Gastroesophageal sphincter (tissue), 4 donors: ENCODE results near the gene SLC35E1. TPM values are rescaled to one million over a fixed set of nuclear protein-coding genes. Genes with fewer than 3 reads are reported as not detected.
"Not testable (repeated sequence)": the region's sequence is repeated elsewhere in the genome, so short reads cannot be mapped to it uniquely, and the experiment has no call there.

Experiments used
- ATAC-seq: fragments of 150-250 bp; one replicate; pipeline ENCODE4 v1.9.1; 2016; ENCODE audit warnings: mild to moderate bottlenecking, moderate library complexity
- H3K27ac ChIP-seq, 4 donors: fragments of 200-600 bp; sonication (generic) in 3 of 4; 1 replicate in 3 of 4; 2 replicates in 1 of 4; pipeline ENCODE4 v1.5.1; 2016 to 2019
- H3K27me3 ChIP-seq: fragments of 200-600 bp; sonication (generic); one replicate; pipeline ENCODE4 v1.5.1; 2019
- H3K36me3 ChIP-seq, 2 donors: fragments of 200-600 bp; sonication (generic); one replicate each; pipeline ENCODE4 v1.5.1; 2019; ENCODE audit warnings: control low read depth in 1 of 2
- H3K4me1 ChIP-seq, 3 donors: fragments of 200-600 bp; sonication (generic); 1 replicate in 2 of 3; 2 replicates in 1 of 3; pipeline ENCODE4 v1.5.1; 2016 to 2019; ENCODE audit warnings: control low read depth in 2 of 3
- H3K4me3 ChIP-seq, 2 donors: fragments of 200-600 bp; sonication (generic); one replicate each; pipeline ENCODE4 v1.5.1; 2019; ENCODE audit warnings: mild to moderate bottlenecking in 1 of 2, moderate library complexity in 1 of 2
- H3K9me3 ChIP-seq, 3 donors: fragments of 200-600 bp; sonication (generic); one replicate each; pipeline ENCODE4 v1.5.1; 2017 to 2019; ENCODE audit warnings: control low read depth in 2 of 3
- EP300 ChIP-seq: sonication (generic); formaldehyde crosslinking; IDR thresholded peaks from one replicate; pipeline ENCODE4 v1.6.1; 2017; ENCODE audit warnings: antibody characterized with exemption, mild to moderate bottlenecking
- POLR2A ChIP-seq, 2 donors: fragments of 450-650 bp; IDR thresholded peaks; one replicate each; pipeline ENCODE4 v1.6.1; 2017; ENCODE audit warnings: antibody characterized with exemption in 2 of 2, mild to moderate bottlenecking in 2 of 2, moderate library complexity in 1 of 2
- POLR2AphosphoS5 ChIP-seq: sonication (generic); formaldehyde crosslinking; IDR thresholded peaks from one replicate; pipeline ENCODE4 v1.6.1; 2017; ENCODE audit warnings: antibody characterized with exemption
- WGBS, 2 donors: methylation state at CpG; one replicate each; pipeline ENCODE4 v1.1.5; 2018; ENCODE audit warnings: low coverage in 1 of 2; 5-methylcytosine and 5-hydroxymethylcytosine counted together
- total RNA-seq, 4 donors: library from RNA; depleted of rRNA; stranded (reverse); fragments of >200 nt; gene quantifications; one replicate each; pipeline ENCODE4 v1.1.0, GENCODE V29; 2016
- TF ChIP-seq, protein P1 (sequence below), 4 experiments: fragments of 200-600 bp in 2 of 4; fragments of 450-650 bp in 2 of 4; sonication (generic) in 1 of 4; IDR thresholded peaks; one replicate each; pipeline ENCODE4 v1.5.1; 2017 to 2019; ENCODE audit warnings: antibody characterized with exemption in 4 of 4, mild to moderate bottlenecking in 2 of 4, moderate library complexity in 2 of 4

Gene SLC35E1
- total RNA-seq, 4 donors from 2014 or later = 24.9 to 35.5 (median 29.7) TPM

DNA sequence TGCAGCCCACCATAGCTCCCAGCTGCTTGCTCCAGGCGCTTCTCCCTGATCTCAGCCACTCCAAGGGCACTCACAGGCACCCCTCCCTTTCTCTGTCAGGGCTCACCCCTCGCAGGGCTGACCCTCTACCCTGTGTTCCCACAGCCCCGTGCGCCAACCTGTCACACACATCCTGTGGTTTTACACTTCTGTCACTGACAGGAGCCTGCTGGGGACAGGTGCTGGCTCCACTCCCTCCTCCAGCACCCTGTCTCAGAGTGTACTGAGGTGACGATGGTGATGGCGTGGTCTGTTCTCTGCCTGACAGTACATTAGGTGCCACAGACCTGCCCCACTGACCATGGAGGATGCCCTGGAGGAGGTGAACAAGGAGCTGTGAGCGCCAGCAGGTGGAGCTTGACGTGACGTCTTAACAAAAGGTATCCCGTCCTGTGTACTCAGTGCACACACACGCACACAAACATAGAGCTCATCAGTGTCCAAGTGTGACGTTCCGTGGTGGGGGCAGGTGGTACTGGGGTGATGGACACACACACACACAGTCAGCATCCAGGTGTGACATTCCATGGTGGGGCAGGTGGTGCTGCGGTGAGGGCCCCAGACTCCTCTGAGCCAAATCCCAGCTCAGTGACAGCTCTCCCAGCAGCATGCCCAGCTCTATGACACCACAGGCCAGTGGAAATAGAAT lies 55.1 kb downstream of the SLC35E1 start:
- WGBS, 2 donors = 76% methylated on average over 9 of the region's 14 CpGs; no CpG with 5 or more reads in 1 of the 2 donors
- no peak for TF ChIP-seq POLR2AphosphoS5
- Histone ChIP-seq H3K27me3 (no peaks in the 10 kb centered on the region), H3K4me1 (no peaks in the 10 kb centered on the region), H3K36me3 (peaks cover 0 to 100% of the 10 kb centered on the region in 2 donors), H3K4me3 (no peak overlapping the region), H3K9me3 (no peaks in the 10 kb centered on the region), H3K27ac (no peak overlapping the region)
- ATAC-seq = no peak

DNA sequence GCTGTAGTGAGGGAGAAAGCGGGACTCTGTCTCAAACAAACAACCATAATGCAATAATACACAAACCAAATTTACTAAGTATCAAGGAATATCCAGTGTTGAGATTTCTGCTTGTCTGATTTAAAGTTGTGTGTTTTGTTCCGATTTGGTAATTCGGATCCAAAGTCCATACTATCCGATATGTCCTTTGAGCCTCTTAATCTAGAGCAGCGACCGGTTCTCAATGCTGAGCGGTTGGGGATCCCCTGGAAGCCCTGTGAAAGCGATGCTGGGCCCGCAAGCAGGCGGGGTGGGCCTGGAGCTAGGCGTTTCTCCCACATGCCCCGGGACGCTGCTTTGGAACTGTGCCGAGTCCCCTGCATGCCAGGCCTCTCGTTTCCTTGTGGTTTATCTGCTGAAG lies 55.8 kb downstream of the SLC35E1 start:
- H3K4me1 ChIP-seq = no peaks in the 10 kb centered on the region
- no peak for ATAC-seq
- TF ChIP-seq, protein P1, sequence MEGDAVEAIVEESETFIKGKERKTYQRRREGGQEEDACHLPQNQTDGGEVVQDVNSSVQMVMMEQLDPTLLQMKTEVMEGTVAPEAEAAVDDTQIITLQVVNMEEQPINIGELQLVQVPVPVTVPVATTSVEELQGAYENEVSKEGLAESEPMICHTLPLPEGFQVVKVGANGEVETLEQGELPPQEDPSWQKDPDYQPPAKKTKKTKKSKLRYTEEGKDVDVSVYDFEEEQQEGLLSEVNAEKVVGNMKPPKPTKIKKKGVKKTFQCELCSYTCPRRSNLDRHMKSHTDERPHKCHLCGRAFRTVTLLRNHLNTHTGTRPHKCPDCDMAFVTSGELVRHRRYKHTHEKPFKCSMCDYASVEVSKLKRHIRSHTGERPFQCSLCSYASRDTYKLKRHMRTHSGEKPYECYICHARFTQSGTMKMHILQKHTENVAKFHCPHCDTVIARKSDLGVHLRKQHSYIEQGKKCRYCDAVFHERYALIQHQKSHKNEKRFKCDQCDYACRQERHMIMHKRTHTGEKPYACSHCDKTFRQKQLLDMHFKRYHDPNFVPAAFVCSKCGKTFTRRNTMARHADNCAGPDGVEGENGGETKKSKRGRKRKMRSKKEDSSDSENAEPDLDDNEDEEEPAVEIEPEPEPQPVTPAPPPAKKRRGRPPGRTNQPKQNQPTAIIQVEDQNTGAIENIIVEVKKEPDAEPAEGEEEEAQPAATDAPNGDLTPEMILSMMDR (IDR thresholded peaks at IDR 0.05) = no peak
- TF ChIP-seq EP300 = no peak
- no peak for TF ChIP-seq POLR2AphosphoS5
- TF ChIP-seq POLR2A (IDR thresholded peaks at IDR 0.05) = no peak
- no peak overlapping the region for H3K4me3 ChIP-seq
- H3K9me3 ChIP-seq = no peaks in the 10 kb centered on the region
- H3K36me3 ChIP-seq = peaks cover 0 to 99% of the 10 kb centered on the region in 2 donors
- WGBS, 2 donors = 79 to 91% methylated on average over 10 to 11 of the region's 15 CpGs
- no peak overlapping the region for H3K27ac ChIP-seq
- no peaks in the 10 kb centered on the region for H3K27me3 ChIP-seq

DNA sequence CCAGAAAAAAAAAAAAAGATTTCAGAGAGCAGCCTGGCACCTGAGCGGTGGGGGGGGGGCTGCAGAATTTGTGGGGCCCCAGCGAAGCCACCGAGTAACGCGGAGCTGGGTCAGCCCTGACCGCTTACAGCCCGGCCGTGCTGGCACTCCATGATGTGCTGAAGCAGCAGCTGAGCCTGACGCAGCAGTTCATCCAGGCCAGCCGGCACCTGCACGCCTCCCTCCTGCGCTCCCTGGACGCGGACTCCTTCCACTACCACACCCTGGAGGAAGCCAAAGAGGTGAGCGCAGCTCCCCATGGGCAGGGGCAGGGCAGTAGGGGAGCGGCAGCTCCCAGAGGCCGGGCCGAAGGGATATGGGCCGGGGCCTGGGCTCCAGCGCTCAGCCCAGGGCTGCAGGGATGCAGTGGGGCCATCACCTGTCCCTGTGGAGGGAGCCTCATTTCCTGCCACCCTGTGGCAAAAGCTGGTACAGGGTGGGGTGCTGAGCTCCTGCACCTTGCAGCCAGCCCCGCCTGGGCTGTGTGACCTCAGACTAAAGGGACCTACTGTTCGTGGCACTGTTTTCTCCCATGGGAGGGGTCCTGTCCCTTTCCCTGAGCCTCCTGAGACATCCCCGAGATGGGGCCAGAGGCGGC lies 57.7 kb downstream of the SLC35E1 start:
- Histone ChIP-seq H3K36me3 (peaks cover 0 to 99% of the 10 kb centered on the region in 2 donors), H3K4me3 (no peak overlapping the region), H3K4me1 (peaks cover 0 to 14% (median 6%) of the 10 kb centered on the region in 3 donors), H3K27ac (no peak overlapping the region), H3K27me3 (no peaks in the 10 kb centered on the region), H3K9me3 (no peaks in the 10 kb centered on the region)
- no peak for ATAC-seq
- 92 to 100% methylated on average over 4 to 7 of the region's 24 CpGs for WGBS, 2 donors
- TF ChIP-seq POLR2A (IDR thresholded peaks at IDR 0.05) = no peak
- TF ChIP-seq EP300 = no peak
- TF ChIP-seq, protein P1 (IDR thresholded peaks at IDR 0.05) = no peak
- no peak for TF ChIP-seq POLR2AphosphoS5

DNA sequence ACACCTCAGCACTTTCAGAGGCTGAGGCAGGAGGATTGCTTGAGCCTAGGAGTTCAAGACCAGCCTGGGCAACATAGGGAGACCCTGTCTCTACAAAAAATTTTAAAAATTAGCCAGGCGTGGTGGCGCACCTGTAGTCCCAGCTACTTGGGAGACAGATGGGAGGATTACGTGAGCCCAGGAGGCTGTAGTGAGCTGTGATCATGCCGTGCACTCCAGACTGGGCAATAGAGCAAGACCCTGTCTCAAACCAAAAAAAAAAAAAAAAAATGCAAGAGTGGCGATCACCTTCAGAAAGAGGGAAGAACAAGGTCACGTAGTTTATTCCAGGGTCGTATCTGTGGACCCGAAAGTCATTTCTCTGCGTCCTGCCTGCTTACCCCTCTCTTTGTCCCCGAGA lies 59.6 kb downstream of the SLC35E1 start:
- not testable (repeated sequence) for H3K27me3 ChIP-seq
- WGBS, 2 donors = 91% methylated on average over 10 of the region's 10 CpGs; no CpG with 5 or more reads in 1 of the 2 donors

DNA sequence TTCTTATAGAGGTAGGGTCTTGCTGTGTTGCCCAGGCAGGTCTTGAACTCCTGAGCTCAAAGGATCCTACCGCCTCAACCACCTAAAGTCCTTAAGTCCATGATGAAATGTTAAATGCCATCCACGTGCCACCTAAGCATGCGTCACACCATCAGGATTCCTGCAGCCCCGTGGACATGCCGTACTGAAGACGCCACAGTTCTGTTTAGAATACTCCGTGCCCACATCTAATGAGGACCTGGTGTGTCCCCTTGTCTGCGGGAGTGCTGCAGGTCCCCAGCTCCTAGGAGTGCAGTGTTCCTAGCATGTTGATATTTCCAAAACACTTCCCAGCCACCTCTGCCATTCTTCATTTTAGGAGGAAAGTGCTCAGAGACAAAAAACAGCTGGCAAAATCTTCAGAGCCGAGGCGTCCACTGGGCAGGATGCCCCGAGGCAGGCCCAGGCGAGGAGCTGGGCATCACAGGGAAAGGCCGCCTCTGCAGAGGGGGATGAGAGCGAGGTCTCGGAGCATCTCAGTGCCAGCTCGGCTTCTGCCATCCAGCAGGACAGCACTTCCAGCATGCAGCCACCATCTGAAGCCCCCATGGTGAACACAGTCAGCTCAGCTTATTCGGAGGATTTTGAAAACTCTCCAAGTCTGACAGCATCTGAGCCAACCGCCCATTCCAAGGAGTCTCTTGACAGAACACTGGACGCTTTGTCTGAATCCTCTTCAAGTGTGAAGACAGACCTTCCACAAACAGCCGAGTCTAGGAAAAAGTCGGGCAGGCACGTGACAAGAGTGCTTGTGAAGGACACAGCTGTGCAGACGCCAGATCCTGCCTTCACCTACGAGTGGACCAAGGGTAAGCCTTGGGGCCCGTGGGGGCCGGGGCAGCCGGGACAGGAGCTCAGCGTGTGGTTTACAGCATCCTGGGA lies 62.8 kb downstream of the SLC35E1 start:
- peaks cover 0 to 22% (median 8%) of the 10 kb centered on the region in 3 donors for H3K4me1 ChIP-seq
- no peaks in the 10 kb centered on the region for H3K27me3 ChIP-seq
- ATAC-seq = peak; percentile 78
- TF ChIP-seq POLR2AphosphoS5 = no peak
- peak overlapping the region in 3 of 4 donors; percentile 42 to 79 (median 72) for H3K27ac ChIP-seq
- peaks cover 0 to 99% of the 10 kb centered on the region in 2 donors for H3K36me3 ChIP-seq
- WGBS, 2 donors = 36 to 65% methylated on average over 7 to 13 of the region's 28 CpGs
- no peaks in the 10 kb centered on the region for H3K9me3 ChIP-seq
- H3K4me3 ChIP-seq = no peak overlapping the region

More for the DNA sequence above, 59.6 kb downstream of the SLC35E1 start:
- H3K36me3 ChIP-seq = peaks cover 0 to 99% of the 10 kb centered on the region in 2 donors
- H3K9me3 ChIP-seq, H3K4me3 ChIP-seq, ATAC-seq, H3K27ac ChIP-seq: not testable (repeated sequence)
- H3K4me1 ChIP-seq = peaks cover 0 to 22% (median 8%) of the 10 kb centered on the region in 3 donors

DNA sequence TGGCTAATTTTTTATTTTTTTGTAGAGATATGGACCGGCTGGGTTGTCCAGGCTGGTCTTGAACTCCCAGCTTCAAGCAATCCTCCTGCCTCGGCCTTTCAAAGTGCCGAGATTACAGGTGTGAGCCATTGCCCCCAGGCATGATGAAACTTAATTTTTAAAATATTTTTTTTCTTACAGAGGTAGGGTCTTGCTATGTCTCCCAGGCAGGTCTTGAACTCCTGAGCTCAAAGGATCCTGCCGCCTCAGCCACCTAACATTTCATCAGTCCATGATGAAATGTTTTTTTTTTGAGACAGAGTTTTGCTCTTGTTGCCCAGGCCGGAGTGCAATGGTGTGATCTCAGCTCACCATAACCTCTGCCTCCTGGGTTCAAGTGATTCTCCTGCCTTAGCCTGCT lies 63.7 kb downstream of the SLC35E1 start:
- TF ChIP-seq EP300 (no peak), POLR2A (IDR thresholded peaks at IDR 0.05) (no peak), POLR2AphosphoS5 (no peak)
- TF ChIP-seq, protein P1 (IDR thresholded peaks at IDR 0.05) = no peak
- 83% methylated on average over 5 of the region's 5 CpGs; no CpG with 5 or more reads in 1 of the 2 donors for WGBS, 2 donors
- ATAC-seq = no peak
- Histone ChIP-seq H3K9me3 (no peaks in the 10 kb centered on the region), H3K27me3 (no peaks in the 10 kb centered on the region), H3K36me3 (peaks cover 0 to 99% of the 10 kb centered on the region in 2 donors), H3K4me1 (peaks cover 0 to 22% (median 8%) of the 10 kb centered on the region in 3 donors), H3K27ac (peak overlapping the region in 3 of 4 donors; percentile 42 to 79 (median 72)), H3K4me3 (no peak overlapping the region)
